GM18870 (cell line): ENCODE data around the gene TBL3.
"Not testable (repeated sequence)": the region's sequence is repeated elsewhere in the genome, so short reads cannot be mapped to it uniquely, and the experiment has no call there.

Source experiments
- ATAC-seq: cut with Tn5 transposase; IDR thresholded peaks from one replicate; pipeline ENCODE4 v1.9.1; 2021; ENCODE audit warnings: moderate library complexity; ENCODE audit not compliant: unreplicated experiment

Gene TBL3

GRCh38 chr16:1971796-1972489 lies at the start of gene TBL3:
TBL3 (plus strand) TSS chr16:1972053; CDS start chr16:1972165, 112 bp downstream.
- ATAC-seq = peak; percentile 43

GRCh38 chr16:1922357-1922756 lies 49.5 kb upstream of the TBL3 start:
- no peak for ATAC-seq

GRCh38 chr16:1923299-1924034 lies 48.4 kb upstream of the TBL3 start:
- no peak for ATAC-seq

GRCh38 chr16:1924095-1924494 lies 47.8 kb upstream of the TBL3 start:
- ATAC-seq = no peak

GRCh38 chr16:1926271-1926670 lies 45.6 kb upstream of the TBL3 start:
- no peak for ATAC-seq

- ATAC-seq = no peak
These were observed 42.7 kb upstream of the TBL3 start for GRCh38 chr16:1929105-1929504.

- ATAC-seq = no peak
These were observed 42.1 kb upstream of the TBL3 start for GRCh38 chr16:1929578-1930337.

- no peak for ATAC-seq
These were observed 41.5 kb upstream of the TBL3 start for GRCh38 chr16:1930338-1930720.

- ATAC-seq = no peak
These were observed 39.5 kb upstream of the TBL3 start for GRCh38 chr16:1932050-1933028.

- no peak for ATAC-seq
These were observed 38.7 kb upstream of the TBL3 start for GRCh38 chr16:1933097-1933661.

GRCh38 chr16:1936945-1937479 lies 34.8 kb upstream of the TBL3 start:
- ATAC-seq = no peak

GRCh38 chr16:1938316-1938715 lies 33.5 kb upstream of the TBL3 start:
- no peak for ATAC-seq

- no peak for ATAC-seq
These were observed 32.9 kb upstream of the TBL3 start for GRCh38 chr16:1938910-1939309.

GRCh38 chr16:1939833-1940232 lies 32.0 kb upstream of the TBL3 start:
- not testable (repeated sequence) for ATAC-seq

GRCh38 chr16:1940273-1941161 lies 31.3 kb upstream of the TBL3 start:
- ATAC-seq = no peak

GRCh38 chr16:1941162-1942046 lies 30.4 kb upstream of the TBL3 start:
- no peak for ATAC-seq

- ATAC-seq = no peak
These were observed 29.6 kb upstream of the TBL3 start for GRCh38 chr16:1942047-1942809.
